HEK293 (cell line): ENCODE measurements around the gene MCTP1.

Experiments
- CTCF ChIA-PET: fragments of 350-600 bp; formaldehyde crosslinking; extraction: SDS; loops from one replicate; lab custom pipeline; 2021; ENCODE audit warnings: antibody characterized with exemption; lab: Yijun Ruan, JAX
- POLR2A ChIA-PET: fragments of 300-600 bp; formaldehyde crosslinking; extraction: SDS; loops from one replicate; lab custom pipeline; 2020; ENCODE audit warnings: antibody characterized with exemption, inconsistent platforms; lab: Yijun Ruan, JAX
- H3K27ac ChIP-seq: fragments of 200-500 bp; sonication (Bioruptor generic); 2 replicates; pipeline ENCODE4 v1.5.1; 2014; ENCODE audit warnings: low read depth, low read length, control low read depth, inconsistent platforms; ENCODE audit errors: extremely low read depth
- H3K36me3 ChIP-seq, 2 experiments: fragments of 200-500 bp in 1 of 2; sonication (Bioruptor generic) in 1 of 2; 1 replicate in 1 of 2; 2 replicates in 1 of 2; pipeline ENCODE4 v1.5.1; 2014 to 2017; ENCODE audit warnings: inconsistent platforms in 2 of 2, low read length in 2 of 2; ENCODE audit not compliant: control insufficient read depth in 2 of 2, insufficient read depth in 1 of 2
- H3K4me1 ChIP-seq: fragments of 200-500 bp; sonication (Bioruptor generic); 2 replicates; pipeline ENCODE4 v1.5.1; 2014; ENCODE audit warnings: mild to moderate bottlenecking, low read length, inconsistent platforms; ENCODE audit not compliant: control insufficient read depth, insufficient read depth
- H3K4me3 ChIP-seq: 2 replicates; pipeline ENCODE4 v1.5.1; 2011; ENCODE audit warnings: low read depth, mild to moderate bottlenecking, control low read depth, low read length, moderate library complexity
- H3K9me3 ChIP-seq: fragments of 200-500 bp; sonication (Bioruptor generic); 2 replicates; pipeline ENCODE4 v1.5.1; 2014; ENCODE audit warnings: low read depth, low read length, inconsistent platforms; ENCODE audit not compliant: control insufficient read depth, insufficient read depth
- SCRT1 ChIP-seq: fragments of 450-650 bp; formaldehyde crosslinking; IDR thresholded peaks from 2 replicates; pipeline ENCODE4 v1.5.1; 2016; ENCODE audit warnings: missing biosample characterization, missing genetic modification characterization, borderline replicate concordance
- ZBTB1 ChIP-seq: fragments of 450-650 bp; formaldehyde crosslinking; IDR thresholded peaks from 2 replicates; pipeline ENCODE4 v1.5.1; 2016; ENCODE audit warnings: missing biosample characterization, missing genetic modification characterization
- ZBTB17 ChIP-seq: fragments of 450-650 bp; formaldehyde crosslinking; IDR thresholded peaks from 2 replicates; pipeline ENCODE4 v1.5.1; 2016; ENCODE audit warnings: missing biosample characterization, missing genetic modification characterization
- ZBTB48 ChIP-seq: fragments of 450-650 bp; formaldehyde crosslinking; IDR thresholded peaks from 2 replicates; pipeline ENCODE4 v1.5.1; 2016; ENCODE audit warnings: missing biosample characterization, missing genetic modification characterization
- ZFP3 ChIP-seq: fragments of 450-650 bp; formaldehyde crosslinking; IDR thresholded peaks from 2 replicates; pipeline ENCODE4 v1.5.1; 2016; ENCODE audit warnings: low read depth, missing biosample characterization, missing genetic modification characterization
- ZNF202 ChIP-seq: fragments of 450-650 bp; formaldehyde crosslinking; IDR thresholded peaks from 2 replicates; pipeline ENCODE4 v1.5.1; 2016; ENCODE audit warnings: missing biosample characterization, missing genetic modification characterization, borderline replicate concordance
- ZNF214 ChIP-seq: fragments of 450-650 bp; formaldehyde crosslinking; IDR thresholded peaks from 2 replicates; pipeline ENCODE4 v1.5.1; 2017; ENCODE audit warnings: missing biosample characterization, mild to moderate bottlenecking, missing genetic modification characterization, borderline replicate concordance
- ZNF549 ChIP-seq: fragments of 450-650 bp; IDR thresholded peaks from 2 replicates; pipeline ENCODE4 v1.5.1; 2018; ENCODE audit warnings: missing biosample characterization, missing genetic modification characterization, mild to moderate bottlenecking, inconsistent platforms, moderate library complexity
- ZNF610 ChIP-seq: fragments of 450-650 bp; formaldehyde crosslinking; IDR thresholded peaks from 2 replicates; pipeline ENCODE4 v1.5.1; 2016; ENCODE audit warnings: missing biosample characterization, missing genetic modification characterization, borderline replicate concordance
- ZNF776 ChIP-seq: fragments of 450-650 bp; formaldehyde crosslinking; IDR thresholded peaks from 2 replicates; pipeline ENCODE4 v1.5.0; 2017; ENCODE audit warnings: missing biosample characterization, missing genetic modification characterization, borderline replicate concordance
- ZNF792 ChIP-seq: fragments of 450-650 bp; formaldehyde crosslinking; IDR thresholded peaks from 2 replicates; pipeline ENCODE4 v1.5.1; 2016; ENCODE audit warnings: missing biosample characterization, missing genetic modification characterization
- TF ChIP-seq, protein P1 (sequence below): fragments of 450-650 bp; formaldehyde crosslinking; IDR thresholded peaks from 2 replicates; pipeline ENCODE4 v1.5.1; 2016; ENCODE audit warnings: missing biosample characterization, missing genetic modification characterization
- TF ChIP-seq, protein P2 (sequence below): fragments of 450-650 bp; formaldehyde crosslinking; IDR thresholded peaks from 2 replicates; pipeline ENCODE4 v1.5.1; 2016; ENCODE audit warnings: missing biosample characterization, missing genetic modification characterization
- TF ChIP-seq, protein P3 (sequence below): fragments of 450-650 bp; formaldehyde crosslinking; conservative IDR thresholded peaks from 2 replicates; pipeline ENCODE4 v1.5.1; 2016; ENCODE audit warnings: low read depth, missing biosample characterization, missing genetic modification characterization
- TF ChIP-seq, protein P4 (sequence below): fragments of 450-650 bp; formaldehyde crosslinking; IDR thresholded peaks from 2 replicates; pipeline ENCODE4 v1.5.1; 2016; ENCODE audit warnings: missing biosample characterization, missing genetic modification characterization, borderline replicate concordance
- TF ChIP-seq, protein P5 (sequence below): fragments of 450-650 bp; formaldehyde crosslinking; IDR thresholded peaks from 2 replicates; pipeline ENCODE4 v1.5.1; 2016; ENCODE audit warnings: missing biosample characterization, missing genetic modification characterization
- TF ChIP-seq, protein P6 (sequence below): sonication (generic); formaldehyde crosslinking; IDR thresholded peaks from 2 replicates; pipeline ENCODE4 v1.8.1; 2022; ENCODE audit warnings: mild to moderate bottlenecking, moderate library complexity, missing genetic modification reagents

MCTP1 gene

DNA sequence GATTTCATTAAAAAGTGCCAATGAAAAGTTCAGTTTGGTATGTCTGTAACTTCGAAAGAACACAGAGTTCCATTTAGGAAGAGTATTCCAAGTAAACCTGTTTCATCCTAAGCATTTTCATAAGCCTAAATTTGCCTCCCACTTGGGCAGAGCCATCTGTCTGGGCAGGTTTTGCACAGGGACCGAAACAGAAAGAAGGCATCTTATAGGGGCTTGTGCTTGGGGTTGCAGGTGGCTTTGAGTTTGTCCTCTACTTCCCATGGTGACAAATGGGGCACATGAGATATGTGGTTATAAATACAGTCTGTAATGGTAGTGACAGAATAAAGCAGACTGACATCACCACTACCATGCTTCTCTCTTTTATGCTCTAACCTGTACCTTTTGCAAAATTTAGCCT lies 63.7 kb downstream of the MCTP1 start:
- POLR2A ChIA-PET = no interaction called here
- no peaks in the 10 kb centered on the region for H3K4me1 ChIP-seq
- CTCF ChIA-PET = no interaction called here
- H3K36me3 ChIP-seq = no peaks in the 10 kb centered on the region
- TF ChIP-seq, protein P1, sequence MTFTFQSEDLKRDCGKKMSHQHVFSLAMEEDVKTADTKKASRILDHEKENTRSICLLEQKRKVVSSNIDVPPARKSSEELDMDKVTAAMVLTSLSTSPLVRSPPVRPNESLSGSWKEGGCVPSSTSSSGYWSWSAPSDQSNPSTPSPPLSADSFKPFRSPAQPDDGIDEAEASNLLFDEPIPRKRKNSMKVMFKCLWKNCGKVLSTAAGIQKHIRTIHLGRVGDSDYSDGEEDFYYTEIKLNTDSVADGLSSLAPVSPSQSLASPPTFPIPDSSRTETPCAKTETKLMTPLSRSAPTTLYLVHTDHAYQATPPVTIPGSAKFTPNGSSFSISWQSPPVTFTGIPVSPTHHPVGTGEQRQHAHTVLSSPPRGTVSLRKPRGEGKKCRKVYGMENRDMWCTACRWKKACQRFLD = no peak
- TF ChIP-seq, protein P2, sequence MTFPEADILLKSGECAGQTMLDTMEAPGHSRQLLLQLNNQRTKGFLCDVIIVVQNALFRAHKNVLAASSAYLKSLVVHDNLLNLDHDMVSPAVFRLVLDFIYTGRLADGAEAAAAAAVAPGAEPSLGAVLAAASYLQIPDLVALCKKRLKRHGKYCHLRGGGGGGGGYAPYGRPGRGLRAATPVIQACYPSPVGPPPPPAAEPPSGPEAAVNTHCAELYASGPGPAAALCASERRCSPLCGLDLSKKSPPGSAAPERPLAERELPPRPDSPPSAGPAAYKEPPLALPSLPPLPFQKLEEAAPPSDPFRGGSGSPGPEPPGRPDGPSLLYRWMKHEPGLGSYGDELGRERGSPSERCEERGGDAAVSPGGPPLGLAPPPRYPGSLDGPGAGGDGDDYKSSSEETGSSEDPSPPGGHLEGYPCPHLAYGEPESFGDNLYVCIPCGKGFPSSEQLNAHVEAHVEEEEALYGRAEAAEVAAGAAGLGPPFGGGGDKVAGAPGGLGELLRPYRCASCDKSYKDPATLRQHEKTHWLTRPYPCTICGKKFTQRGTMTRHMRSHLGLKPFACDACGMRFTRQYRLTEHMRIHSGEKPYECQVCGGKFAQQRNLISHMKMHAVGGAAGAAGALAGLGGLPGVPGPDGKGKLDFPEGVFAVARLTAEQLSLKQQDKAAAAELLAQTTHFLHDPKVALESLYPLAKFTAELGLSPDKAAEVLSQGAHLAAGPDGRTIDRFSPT (tag by site-specific recombination) = no peak
- TF ChIP-seq ZBTB17 (tag by site-specific recombination) (no peak), ZNF214 (tag by site-specific recombination) (no peak), ZBTB1 (tag by site-specific recombination) (no peak), ZNF610 (tag by site-specific recombination) (no peak), ZNF792 (tag by site-specific recombination) (no peak)
- TF ChIP-seq, protein P3, sequence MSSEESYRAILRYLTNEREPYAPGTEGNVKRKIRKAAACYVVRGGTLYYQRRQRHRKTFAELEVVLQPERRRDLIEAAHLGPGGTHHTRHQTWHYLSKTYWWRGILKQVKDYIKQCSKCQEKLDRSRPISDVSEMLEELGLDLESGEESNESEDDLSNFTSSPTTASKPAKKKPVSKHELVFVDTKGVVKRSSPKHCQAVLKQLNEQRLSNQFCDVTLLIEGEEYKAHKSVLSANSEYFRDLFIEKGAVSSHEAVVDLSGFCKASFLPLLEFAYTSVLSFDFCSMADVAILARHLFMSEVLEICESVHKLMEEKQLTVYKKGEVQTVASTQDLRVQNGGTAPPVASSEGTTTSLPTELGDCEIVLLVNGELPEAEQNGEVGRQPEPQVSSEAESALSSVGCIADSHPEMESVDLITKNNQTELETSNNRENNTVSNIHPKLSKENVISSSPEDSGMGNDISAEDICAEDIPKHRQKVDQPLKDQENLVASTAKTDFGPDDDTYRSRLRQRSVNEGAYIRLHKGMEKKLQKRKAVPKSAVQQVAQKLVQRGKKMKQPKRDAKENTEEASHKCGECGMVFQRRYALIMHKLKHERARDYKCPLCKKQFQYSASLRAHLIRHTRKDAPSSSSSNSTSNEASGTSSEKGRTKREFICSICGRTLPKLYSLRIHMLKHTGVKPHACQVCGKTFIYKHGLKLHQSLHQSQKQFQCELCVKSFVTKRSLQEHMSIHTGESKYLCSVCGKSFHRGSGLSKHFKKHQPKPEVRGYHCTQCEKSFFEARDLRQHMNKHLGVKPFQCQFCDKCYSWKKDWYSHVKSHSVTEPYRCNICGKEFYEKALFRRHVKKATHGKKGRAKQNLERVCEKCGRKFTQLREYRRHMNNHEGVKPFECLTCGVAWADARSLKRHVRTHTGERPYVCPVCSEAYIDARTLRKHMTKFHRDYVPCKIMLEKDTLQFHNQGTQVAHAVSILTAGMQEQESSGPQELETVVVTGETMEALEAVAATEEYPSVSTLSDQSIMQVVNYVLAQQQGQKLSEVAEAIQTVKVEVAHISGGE (tag by site-specific recombination) = no peak
- no peak overlapping the region for H3K27ac ChIP-seq
- H3K9me3 ChIP-seq = no peaks in the 10 kb centered on the region
- H3K4me3 ChIP-seq = no peak overlapping the region

DNA sequence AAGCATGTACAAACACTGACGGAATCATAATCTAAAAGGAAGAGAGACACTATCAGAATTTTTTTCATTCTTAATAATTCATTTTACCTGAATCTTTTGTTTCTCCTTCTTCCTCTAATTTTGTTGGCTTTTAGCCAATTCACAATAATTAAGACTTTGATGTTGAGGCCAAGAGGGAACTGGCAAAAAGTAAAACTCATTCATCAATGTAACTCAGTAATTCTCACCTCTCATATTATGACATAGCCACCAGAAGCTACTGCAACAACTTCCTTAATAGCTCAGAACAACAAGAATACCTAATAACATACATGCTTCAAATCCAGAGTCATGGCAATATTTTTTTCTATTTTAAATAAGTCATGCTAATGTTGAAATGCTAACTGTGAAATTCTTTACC lies 64.5 kb downstream of the MCTP1 start:
- Histone ChIP-seq H3K4me3 (no peak overlapping the region), H3K4me1 (no peaks in the 10 kb centered on the region), H3K36me3 (no peaks in the 10 kb centered on the region), H3K9me3 (no peaks in the 10 kb centered on the region), H3K27ac (no peak overlapping the region)
- POLR2A ChIA-PET = no interaction called here
- CTCF ChIA-PET = no interaction called here
- no peak for TF ChIP-seq SCRT1
- TF ChIP-seq ZBTB1 (tag by site-specific recombination) = no peak
- TF ChIP-seq, protein P4, sequence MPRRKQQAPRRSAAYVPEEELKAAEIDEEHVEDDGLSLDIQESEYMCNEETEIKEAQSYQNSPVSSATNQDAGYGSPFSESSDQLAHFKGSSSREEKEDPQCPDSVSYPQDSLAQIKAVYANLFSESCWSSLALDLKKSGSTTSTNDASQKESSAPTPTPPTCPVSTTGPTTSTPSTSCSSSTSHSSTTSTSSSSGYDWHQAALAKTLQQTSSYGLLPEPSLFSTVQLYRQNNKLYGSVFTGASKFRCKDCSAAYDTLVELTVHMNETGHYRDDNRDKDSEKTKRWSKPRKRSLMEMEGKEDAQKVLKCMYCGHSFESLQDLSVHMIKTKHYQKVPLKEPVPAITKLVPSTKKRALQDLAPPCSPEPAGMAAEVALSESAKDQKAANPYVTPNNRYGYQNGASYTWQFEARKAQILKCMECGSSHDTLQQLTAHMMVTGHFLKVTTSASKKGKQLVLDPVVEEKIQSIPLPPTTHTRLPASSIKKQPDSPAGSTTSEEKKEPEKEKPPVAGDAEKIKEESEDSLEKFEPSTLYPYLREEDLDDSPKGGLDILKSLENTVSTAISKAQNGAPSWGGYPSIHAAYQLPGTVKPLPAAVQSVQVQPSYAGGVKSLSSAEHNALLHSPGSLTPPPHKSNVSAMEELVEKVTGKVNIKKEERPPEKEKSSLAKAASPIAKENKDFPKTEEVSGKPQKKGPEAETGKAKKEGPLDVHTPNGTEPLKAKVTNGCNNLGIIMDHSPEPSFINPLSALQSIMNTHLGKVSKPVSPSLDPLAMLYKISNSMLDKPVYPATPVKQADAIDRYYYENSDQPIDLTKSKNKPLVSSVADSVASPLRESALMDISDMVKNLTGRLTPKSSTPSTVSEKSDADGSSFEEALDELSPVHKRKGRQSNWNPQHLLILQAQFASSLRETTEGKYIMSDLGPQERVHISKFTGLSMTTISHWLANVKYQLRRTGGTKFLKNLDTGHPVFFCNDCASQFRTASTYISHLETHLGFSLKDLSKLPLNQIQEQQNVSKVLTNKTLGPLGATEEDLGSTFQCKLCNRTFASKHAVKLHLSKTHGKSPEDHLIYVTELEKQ (tag by site-specific recombination) = no peak
- TF ChIP-seq, protein P5, sequence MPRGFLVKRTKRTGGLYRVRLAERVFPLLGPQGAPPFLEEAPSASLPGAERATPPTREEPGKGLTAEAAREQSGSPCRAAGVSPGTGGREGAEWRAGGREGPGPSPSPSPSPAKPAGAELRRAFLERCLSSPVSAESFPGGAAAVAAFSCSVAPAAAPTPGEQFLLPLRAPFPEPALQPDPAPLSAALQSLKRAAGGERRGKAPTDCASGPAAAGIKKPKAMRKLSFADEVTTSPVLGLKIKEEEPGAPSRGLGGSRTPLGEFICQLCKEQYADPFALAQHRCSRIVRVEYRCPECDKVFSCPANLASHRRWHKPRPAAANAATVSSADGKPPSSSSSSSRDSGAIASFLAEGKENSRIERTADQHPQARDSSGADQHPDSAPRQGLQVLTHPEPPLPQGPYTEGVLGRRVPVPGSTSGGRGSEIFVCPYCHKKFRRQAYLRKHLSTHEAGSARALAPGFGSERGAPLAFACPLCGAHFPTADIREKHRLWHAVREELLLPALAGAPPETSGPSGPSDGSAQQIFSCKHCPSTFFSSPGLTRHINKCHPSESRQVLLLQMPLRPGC = no peak
- TF ChIP-seq ZNF776 (tag by site-specific recombination) = no peak
- TF ChIP-seq ZNF549 (tag by site-specific recombination) = no peak
- TF ChIP-seq ZBTB48 (tag by site-specific recombination) = no peak
- TF ChIP-seq, protein P6, sequence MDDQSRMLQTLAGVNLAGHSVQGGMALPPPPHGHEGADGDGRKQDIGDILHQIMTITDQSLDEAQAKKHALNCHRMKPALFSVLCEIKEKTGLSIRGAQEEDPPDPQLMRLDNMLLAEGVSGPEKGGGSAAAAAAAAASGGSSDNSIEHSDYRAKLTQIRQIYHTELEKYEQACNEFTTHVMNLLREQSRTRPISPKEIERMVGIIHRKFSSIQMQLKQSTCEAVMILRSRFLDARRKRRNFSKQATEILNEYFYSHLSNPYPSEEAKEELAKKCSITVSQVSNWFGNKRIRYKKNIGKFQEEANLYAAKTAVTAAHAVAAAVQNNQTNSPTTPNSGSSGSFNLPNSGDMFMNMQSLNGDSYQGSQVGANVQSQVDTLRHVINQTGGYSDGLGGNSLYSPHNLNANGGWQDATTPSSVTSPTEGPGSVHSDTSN (CRISPR knock-in tag) = no peak
- TF ChIP-seq ZNF202 = no peak
- TF ChIP-seq ZFP3 (tag by site-specific recombination) = no peak
